Activated CD4-positive, alpha-beta T cell treated with anti-CD3 and anti-CD28 coated beads, Interleukin-2, amount 50 U/mL, for 4 hours (primary cell): ENCODE measurements around the gene ANKRD35.
"Not testable (repeated sequence)": the region's sequence is repeated elsewhere in the genome, so short reads cannot be mapped to it uniquely, and the experiment has no call there.

Experiments used
- DNase-seq, 2 experiments: peaks; one replicate each; pipeline ENCODE4 v3.0.0-alpha.2; 2020

ANKRD35 gene, protein sequence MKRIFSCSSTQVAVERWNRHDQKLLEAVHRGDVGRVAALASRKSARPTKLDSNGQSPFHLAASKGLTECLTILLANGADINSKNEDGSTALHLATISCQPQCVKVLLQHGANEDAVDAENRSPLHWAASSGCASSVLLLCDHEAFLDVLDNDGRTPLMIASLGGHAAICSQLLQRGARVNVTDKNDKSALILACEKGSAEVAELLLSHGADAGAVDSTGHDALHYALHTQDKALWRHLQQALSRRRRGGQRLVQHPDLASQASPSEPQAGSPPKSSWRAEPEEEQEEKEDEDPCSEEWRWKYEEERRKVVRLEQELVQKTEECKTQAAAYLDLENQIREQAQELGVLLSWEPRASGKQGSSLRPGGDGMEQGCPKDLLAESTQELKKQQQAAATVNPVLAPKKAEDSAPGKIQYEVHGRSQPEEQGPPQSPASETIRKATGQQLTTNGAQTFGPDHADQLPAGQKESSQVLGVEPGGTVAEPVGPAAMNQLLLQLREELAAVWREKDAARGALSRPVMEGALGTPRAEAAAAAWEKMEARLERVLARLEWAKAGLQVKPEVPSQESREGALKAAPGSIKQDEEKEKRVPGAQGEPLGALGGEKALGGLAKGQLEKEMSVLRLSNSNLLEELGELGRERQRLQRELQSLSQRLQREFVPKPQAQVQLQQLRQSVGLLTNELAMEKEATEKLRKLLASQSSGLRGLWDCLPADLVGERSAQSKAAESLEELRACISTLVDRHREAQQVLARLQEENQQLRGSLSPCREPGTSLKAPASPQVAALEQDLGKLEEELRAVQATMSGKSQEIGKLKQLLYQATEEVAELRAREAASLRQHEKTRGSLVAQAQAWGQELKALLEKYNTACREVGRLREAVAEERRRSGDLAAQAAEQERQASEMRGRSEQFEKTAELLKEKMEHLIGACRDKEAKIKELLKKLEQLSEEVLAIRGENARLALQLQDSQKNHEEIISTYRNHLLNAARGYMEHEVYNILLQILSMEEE

DNA sequence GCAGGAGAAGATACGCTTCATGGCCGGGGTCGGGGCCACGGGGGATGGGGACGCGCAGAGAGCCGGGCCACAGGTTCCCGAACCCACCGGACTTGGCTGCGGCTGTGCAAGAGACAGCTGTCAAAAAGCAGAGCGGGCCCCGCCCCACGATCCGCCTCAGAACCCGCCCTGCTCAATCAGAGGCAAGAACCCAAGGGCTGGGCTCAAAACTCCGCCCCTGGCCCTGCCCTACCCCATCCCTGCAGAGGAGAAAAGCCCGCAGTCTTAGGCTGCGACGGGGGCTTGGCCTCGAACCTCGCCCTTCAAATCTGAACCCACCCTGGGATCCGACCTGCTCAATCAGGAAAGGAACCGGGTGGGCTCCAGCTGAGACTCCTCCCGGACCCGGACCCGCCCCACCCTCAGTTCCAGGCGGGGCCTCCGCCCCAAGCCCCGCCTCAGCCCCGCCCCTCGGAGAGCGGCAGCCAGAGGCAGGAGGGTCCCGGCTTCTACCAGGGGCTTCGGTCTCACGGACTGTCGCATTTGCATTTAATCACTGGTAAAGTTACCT, at the start of gene ANKRD35:
ANKRD35 (minus strand) TSS at position 129 of the 550 bp plus-strand sequence; CDS start at position 21, 108 bp downstream.
- DNase-seq: peak; percentile 82 to 86

DNA sequence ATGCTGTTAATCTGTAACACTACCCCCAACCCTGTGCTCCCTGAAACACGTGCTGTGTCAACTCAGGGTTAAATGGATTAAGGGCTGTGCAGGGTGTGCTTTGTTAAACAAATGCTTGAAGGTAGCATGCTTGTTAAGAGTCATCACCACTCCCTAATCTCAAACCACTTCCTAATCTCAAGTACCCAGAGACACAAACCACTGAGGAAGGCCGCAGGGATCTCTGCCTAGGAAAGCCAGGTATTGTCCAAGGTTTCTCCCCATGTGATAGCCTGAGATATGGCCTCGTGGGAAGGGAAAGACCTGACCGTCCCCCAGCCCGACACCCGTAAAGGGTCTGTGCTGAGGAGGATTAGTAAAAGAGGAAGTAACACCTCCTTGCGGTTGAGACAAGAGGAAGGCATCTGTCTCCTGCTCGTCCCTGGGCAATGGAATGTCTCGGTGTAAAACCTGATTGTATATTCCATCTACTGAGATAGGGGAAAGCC, 46.9 kb upstream of the ANKRD35 start:
- DNase-seq: peak in 1 of 2 experiments; percentile 12

DNA sequence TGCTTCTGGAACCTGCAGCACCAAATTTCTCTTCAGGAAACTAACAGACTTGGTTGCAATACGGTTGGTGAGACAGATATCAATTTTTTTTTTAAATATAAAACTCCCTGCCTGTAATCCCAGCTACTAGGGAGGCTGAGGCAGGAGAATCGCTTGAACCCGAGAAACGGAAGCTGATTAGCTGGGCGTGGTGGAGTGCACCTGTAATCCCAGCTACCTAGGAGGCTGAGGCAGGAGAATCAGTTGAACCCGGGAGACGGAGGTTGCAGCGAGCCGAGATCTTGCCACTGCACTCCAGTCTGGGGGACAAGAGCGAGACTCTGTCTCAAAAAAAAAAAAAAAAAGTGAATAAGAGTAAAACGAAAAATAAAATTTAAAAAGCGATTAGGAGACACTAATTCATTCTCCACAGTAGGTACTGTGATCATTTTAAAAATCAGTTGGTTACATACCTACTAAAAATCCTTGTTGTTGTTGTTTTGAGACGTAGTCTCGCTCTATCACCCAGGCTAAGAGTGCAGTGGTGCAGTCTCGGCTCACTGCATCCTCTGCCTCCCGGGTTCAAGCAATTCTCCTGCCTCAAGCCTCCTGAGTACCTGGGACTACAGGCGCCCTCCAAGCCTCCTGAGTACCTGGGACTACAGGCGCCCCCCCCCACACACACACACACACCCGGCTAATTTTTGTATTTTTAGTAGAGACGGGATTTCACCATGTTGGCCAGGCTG, 42.4 kb upstream of the ANKRD35 start:
- no peak for DNase-seq

DNA sequence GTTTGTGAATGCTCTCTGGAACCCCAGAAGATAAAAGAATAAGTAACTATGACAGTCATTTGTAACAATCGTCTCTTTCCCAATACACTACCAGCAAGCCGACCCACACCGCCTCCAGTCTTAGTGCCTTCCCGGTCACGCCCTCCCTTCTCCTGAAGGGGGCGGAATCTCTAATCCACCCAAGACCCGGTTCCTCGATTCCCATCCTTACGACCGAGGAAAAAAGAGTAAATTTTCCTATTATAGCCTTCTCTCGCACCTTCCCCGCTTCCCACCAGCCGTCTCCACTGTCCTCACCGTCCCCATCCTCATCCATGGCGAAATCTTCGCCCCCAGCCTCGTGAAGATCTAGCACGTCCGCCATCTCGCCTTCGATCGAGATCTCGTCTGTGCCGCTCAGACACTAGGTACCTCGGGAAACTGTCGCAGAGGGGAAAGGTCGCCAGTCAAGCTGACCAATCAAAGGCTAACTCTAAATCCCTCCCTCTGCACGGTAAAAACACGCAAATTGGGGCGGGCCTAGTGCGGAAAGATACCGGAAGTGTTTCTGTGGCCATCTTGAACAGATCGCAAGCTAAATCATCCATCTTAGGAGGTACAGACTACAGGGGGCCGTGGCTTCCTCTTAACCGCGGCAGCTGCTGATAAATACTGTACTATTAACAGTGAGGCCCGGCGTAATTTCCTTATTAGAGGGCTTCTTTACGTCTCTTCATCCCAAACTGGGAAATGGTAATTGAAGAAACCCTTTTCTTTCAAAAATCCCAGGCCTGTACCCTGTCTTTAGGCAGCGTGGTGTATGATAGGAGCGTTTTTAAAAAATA, 41.6 kb upstream of the ANKRD35 start, which contains the start of gene RBM8A:
RBM8A (minus strand) TSS at position 422 of the 824 bp plus-strand sequence; CDS start at position 364, 58 bp downstream.
- peak; percentile 92 to 93 for DNase-seq

DNA sequence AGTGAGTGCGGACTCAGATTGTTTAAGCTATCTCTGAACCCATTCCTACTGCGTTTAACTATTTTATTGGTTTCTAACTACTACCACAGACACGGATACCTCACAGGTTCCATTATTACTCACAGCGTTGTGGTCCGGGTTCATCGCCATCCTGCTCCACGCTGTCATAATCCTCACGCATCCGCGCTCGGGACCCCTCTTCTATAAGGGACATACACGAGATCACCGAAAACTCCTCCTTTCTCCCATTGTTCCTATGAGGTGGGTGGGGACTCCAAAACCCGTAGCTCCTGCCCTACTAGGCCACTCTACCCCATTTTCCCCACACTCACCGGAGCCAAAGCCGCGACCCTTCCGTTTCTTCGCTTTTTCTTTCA, 41.0 kb upstream of the ANKRD35 start:
- DNase-seq: peak; percentile 32 to 49

DNA sequence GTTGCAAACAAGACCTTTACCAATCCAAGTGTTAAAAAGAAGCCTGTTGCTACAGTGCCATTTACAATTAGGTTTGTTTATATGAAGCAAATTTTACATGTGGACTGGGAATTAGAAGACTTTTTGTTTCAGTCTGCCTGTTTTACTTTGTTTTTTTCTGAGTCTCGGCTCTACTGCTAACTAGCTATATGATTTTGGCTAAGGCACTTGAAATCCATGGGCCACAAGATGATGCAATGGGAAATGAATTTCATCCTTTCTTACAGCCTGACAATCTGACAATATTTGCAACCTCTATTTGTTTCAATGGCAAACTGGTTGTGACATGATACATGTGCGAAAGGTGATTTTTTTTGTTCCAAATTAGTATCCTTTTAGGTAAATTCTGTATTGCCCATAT, 36.6 kb upstream of the ANKRD35 start:
- DNase-seq: no peak

DNA sequence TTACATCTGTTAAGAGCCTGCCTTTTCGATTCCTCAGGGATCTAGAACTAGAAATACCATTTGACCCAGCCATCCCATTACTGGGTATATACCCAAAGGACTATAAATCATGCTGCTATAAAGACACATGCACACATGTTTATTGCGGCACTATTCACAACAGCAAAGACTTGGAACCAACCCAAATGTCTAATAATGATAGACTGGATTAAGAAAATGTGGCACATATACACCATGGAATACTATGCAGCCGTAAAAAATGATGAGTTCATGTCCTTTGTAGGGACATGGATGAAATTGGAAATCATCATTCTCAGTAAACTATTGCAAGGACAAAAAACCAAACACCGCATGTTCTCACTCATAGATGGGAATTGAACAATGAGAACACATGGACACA, 34.6 kb upstream of the ANKRD35 start:
- not testable (repeated sequence) for DNase-seq

DNA sequence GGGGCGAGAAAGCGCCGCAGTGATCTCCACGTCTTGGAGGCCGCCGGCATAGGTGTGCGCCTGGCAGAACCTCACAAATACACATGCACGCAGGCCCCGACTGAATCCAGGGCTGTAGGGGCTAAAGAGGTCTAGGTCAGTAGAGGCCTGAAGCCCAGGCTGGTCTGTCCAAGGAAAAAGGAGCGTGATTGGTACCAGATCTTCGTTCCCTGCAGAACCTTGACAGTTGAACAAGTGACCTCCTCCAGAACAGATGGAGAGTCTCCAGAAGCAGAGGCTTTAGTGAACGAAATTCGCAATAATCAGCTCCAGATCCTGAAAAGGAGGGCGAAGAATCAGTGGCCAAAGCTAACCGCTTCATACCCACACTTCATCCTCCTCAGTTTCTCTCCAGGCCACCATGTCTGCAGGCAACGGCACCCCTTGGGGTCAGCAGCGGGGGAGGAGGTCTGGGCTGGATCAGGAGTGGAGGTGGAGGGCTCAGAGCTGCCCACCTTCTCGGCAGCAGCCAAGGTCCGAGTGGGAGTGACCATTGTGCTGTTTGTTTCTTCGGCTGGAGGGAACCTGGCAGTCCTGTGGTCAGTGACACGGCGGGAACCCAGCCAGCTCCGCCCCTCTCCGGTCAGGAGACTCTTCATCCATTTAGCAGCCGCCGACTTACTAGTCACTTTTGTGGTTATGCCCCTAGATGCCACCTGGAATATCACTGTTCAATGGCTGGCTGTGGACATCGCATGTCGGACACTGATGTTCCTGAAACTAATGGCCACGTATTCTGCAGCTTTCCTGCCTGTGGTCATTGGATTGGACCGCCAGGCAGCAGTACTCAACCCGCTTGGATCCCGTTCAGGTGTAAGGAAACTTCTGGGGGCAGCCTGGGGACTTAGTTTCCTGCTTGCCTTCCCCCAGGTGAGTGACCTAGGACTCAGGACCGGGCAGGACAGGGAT, 33.6 kb upstream of the ANKRD35 start:
- no peak for DNase-seq

DNA sequence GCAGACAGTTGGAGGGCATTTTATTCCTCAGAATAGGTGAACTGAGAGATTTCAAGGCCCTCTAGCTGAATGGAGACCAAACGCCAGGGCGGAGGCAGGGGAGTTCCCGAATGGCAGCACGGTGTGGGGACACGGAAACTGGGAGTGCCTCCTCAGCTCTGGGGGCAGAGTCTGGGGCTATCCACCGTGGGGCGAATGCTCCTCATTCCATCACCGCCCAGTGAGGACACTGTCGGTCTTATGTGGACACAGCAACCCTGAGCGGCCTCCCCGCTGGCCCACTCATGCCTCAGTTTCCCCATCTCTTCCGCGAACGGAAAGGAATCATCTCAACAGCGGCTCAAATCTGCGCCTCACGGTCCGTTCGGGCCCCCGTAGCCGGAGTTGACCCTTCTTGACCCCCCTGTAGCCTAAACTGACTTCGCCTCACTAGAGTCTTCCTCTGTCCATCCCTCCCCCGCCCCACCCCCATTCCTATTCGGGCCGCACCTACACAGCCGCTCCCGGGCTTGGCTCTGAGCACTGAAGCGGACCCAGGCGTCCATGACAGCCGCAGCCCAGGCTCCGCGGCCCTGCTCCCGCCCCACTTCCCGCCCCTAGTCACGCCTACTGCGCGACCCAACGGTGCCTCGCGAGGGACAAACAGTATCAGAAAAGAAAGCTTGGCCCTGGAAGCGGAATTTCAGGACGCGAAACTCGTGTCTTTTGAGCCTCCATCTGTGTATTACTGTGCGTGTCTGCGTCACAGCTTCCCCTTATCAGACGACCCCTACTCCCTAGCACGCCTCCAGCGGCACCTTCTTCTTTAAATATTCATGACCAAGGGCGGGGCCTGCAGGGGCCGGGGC, 32.7 kb upstream of the ANKRD35 start, which contains the start of gene PEX11B:
PEX11B (minus strand) TSS at position 574 of the 848 bp plus-strand sequence; CDS start at position 545, 29 bp downstream.
- DNase-seq: peak; percentile 90 to 92

DNA sequence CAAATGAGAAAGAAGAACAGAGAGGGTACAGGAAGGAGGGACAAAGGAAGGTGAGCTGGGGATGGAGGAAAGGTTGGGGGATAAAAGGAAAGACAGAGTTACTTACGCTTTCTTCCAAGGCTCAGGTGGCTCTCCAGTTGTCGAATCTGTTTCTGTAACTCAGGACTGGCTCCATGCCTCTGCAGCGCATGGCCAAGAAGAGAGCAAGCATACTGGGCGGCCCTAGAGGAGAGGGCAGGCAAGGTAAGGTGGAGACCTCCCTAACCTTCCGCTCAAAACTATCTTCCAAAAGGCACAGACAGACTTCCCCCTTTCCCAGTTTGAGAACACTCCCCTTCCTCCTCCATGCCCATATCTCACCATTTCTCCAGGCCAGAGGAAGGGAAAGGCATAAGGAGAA, 31.9 kb upstream of the ANKRD35 start:
- DNase-seq: no peak

DNA sequence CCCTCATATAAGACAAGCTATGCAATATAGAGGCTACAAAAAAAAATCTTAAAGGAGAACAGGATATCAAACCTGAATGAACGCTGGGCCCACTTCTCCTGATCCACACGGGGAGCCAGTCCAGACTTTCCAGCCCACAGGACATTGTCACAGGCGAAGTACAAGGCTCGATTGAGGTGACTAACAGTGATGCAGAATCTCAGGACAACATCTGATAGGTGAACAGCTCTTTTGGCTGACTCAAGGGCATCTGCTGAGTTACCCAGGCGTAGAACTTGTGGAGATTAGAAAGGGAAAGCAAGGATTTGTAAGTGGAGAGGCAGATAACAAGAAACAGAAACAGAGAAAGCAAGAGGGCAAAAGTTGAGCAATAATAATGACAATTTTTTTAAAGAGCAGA, 31.1 kb upstream of the ANKRD35 start:
- DNase-seq: no peak

DNA sequence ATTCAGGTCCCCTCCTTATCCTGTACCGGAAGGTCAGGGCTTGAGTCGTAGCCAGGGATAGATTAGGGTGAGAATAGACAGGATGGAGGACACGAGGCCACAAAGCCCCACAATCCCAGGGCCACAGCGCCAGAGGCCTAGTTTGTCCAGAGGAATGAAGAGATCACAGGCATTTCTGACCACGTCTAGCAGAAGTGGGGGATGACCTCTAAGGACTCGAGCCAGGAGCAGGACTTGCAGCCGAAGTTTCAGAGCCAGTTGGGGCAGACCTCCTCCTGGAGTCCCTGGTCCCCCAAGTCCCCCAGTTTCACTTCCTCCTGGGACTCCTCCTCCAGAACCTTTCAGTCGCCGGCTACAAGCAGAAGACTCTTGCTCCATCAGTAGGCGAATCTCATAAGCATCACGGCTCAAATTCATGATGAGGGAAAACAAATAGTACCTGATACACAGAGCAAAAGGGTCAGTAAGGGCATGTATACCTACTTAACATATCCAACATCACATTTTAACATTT, 26.5 kb upstream of the ANKRD35 start:
- DNase-seq: no peak

DNA sequence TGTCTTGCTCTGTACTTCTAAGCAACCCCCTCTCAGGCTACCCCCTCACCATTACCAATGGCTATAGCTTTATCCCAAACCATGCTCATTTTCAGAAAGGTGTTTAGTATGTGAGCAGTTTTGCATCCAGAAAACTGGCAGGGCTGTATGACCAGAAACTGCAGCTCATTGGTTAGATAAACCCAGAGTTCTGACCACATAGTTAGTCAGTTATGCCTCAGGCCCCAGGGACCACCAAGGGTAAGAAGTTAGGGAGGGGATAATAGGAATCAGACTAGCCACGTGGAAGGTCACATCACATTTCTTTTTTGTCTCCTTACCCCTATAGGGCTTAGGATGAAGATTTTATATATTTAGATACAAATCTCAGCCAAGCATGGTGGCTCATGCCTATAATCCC, 23.0 kb upstream of the ANKRD35 start:
- no peak for DNase-seq

DNA sequence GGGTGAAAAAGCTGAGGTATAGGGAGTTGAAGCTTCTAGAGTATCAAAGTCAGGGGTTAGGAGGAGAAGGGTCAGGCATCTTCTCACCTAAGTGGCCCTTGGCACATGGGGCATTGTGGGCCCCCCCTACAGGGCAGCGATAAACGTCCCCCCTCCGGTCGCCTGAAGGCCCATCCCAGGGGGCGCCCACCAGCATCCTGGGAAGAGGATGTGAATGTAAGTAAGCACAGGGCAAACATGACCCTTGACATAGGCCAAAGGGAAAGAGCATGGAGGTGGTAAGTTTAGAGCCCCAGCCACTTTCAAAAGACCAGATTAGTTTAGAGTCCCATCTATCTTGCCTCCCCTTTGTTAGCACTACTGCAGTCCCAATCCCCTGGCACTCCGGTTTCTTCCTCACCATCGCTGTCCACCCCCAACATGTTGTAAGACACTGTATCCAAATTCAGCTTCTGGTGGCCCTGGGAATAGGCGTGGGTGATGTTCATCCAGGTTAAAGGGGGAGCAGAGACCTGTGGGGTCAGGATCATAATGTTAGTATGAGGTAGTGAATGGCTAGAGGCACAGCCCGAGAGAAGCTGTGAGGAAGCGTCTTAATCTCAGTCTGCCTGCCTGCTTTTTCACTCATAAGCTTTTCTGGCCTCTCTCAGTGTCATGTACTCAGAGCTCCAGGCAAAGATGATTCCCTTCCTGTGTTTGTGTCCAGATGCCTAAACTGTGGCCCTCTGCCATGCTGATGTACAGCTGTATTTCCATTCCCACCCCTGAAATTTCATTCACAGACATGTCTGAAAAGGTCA, 21.5 kb upstream of the ANKRD35 start:
- no peak for DNase-seq

DNA sequence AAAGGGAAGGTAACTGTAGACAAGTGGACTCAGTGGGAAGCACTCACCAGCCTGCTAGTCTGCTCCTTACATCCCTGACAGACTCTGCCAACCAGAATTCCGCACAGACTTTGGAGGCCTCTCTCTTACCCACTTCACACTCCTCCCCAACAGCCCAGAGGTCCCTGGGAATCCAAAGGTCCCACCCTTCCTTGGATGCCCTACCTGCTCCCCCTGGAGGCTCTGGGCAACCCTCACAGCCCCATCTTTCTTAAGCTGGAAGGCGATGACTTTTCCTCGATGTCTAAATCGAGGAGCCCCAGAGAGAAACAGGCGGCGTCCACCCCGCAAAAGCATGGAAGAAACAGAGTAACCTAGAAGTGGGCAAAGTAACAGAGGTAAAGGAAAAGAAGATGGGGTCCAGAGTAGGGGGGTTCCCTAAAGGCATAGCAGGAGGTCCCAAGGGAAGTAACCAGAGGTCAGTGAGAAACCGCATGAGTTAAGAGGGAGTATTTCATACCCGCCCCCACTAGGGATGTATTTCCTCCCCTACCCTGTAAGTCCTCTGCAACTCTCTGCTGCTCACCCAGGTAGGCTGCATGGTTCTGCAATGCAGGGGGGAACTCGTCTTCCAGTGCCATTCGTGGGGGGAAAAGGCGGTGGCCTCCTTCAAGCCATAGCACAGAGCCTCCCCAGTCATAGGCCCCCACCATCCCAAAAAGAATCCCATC, 15.8 kb upstream of the ANKRD35 start:
- DNase-seq: no peak

DNA sequence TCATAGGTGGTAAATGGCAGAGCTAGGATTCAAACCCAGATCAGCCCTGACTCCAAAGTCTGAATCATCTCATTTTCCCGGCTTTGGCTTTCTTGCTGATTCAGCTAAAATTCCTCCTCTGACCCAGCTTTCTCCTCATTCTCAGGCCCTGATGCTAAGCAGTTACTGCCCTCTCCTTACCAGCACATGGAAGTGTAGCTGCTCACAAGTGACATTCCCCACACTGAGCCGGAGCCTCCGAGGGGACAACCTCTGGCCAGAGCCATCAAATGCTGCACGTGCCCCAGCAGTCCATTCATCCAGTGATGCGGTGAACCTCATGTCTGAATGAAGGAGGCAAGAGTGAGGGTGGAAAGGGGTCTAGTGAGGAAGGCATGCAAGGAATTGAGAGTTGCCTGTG, 13.1 kb upstream of the ANKRD35 start:
- DNase-seq: no peak

DNA sequence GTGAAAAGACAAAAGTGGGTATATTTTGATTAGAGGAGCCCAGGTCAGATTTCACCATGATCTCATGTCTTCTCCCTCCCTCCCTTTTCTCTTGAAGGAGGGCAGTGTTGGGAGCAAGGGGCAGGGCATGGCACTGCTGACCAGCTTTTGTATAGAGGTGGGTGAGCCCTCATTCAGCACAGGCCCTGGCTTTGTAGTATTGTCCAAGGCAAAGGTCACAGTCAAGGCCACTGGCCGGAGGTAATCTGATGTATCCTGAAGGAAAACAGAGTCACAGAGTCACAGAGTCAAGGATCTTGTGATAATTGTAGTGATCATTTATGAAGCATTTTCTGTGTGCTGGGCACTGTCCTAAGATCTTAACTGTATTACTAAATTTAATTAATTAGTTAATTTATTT, 12.3 kb upstream of the ANKRD35 start:
- no peak for DNase-seq
